Hematopoietic multipotent progenitor cell treated with erythropoietin and hydrocortisone succinate and interleukin-3 and kit ligand, for 15 days (in vitro differentiated cells): ENCODE data around the gene MXD4.

ENCODE experiments used
- DNase-seq: peaks from one replicate; pipeline ENCODE4 v3.0.0-alpha.2; 2015; ENCODE audit warnings: low spot score

MXD4 gene

GRCh38 chr4:2261853-2262144, at the start of gene MXD4:
Gene MXD4, minus strand, starts transcription at chr4:2262109. Its CDS starts 129 bp downstream, at chr4:2261980.
- no peak for DNase-seq

- DNase-seq: no peak
Observed at GRCh38 chr4:2306773-2307410, 45.0 kb upstream of the MXD4 start.

- DNase-seq: no peak
Observed at GRCh38 chr4:2305766-2306501, 44.0 kb upstream of the MXD4 start.

GRCh38 chr4:2304877-2305561, 43.1 kb upstream of the MXD4 start:
- DNase-seq: no peak

GRCh38 chr4:2304321-2304876, 42.5 kb upstream of the MXD4 start:
- no peak for DNase-seq

- DNase-seq: no peak
Observed at GRCh38 chr4:2303686-2304320, 41.9 kb upstream of the MXD4 start.

- DNase-seq: no peak
Observed at GRCh38 chr4:2303121-2303685, 41.3 kb upstream of the MXD4 start.

- no peak for DNase-seq
Observed at GRCh38 chr4:2302387-2303119, 40.6 kb upstream of the MXD4 start.

GRCh38 chr4:2301806-2302205, 39.9 kb upstream of the MXD4 start:
- no peak for DNase-seq

- DNase-seq: no peak
Observed at GRCh38 chr4:2301225-2301642, 39.3 kb upstream of the MXD4 start.

- DNase-seq: no peak
Observed at GRCh38 chr4:2300431-2301224, 38.7 kb upstream of the MXD4 start.

GRCh38 chr4:2299794-2300193, 37.9 kb upstream of the MXD4 start:
- DNase-seq: no peak

- DNase-seq: no peak
Observed at GRCh38 chr4:2298532-2298991, 36.7 kb upstream of the MXD4 start.

- no peak for DNase-seq
Observed at GRCh38 chr4:2297606-2298531, 36.0 kb upstream of the MXD4 start.

GRCh38 chr4:2296631-2297601, 35.0 kb upstream of the MXD4 start:
- DNase-seq: no peak

- DNase-seq: no peak
Observed at GRCh38 chr4:2295900-2296442, 34.1 kb upstream of the MXD4 start.

GRCh38 chr4:2295500-2295899, 33.6 kb upstream of the MXD4 start:
- no peak for DNase-seq

GRCh38 chr4:2292646-2293108, 30.8 kb upstream of the MXD4 start:
- no peak for DNase-seq
